Measurements from ENCODE around the gene HPGDS. TPM values are rescaled to one million over a fixed set of nuclear protein-coding genes. Genes with fewer than 3 reads are reported as not detected.
"Not testable (repeated sequence)": the region's sequence is repeated elsewhere in the genome, so short reads cannot be mapped to it uniquely, and the experiment has no call there.

HPGDS gene
- total RNA-seq, 1 experiment from 2014 or later, result not detected

GRCh38 chr4:94325835-94326234, 16.8 kb downstream of the HPGDS start:
- no peak for TF ChIP-seq EZH2 (IDR thresholded peaks at IDR 0.05; ENCODE audit: low read length, unreplicated experiment)
- TF ChIP-seq CTCF (conservative IDR thresholded peaks at IDR 0.05; ENCODE audit: low read depth, low read length), result no peak
- TF ChIP-seq EZH2phosphoT487 (IDR thresholded peaks at IDR 0.05; ENCODE audit: borderline replicate concordance, low read length), result no peak
- ATAC-seq, result no peak
- no peak for DNase-seq

GRCh38 chr4:94319927-94320326, 22.7 kb downstream of the HPGDS start:
- H3K4me1 ChIP-seq (ENCODE audit: insufficient read depth, low read length); POLR2A ChIA-PET (ENCODE audit: unreplicated experiment); H3F3A ChIP-seq (ENCODE audit: low read length, unreplicated experiment); DNase-seq; H3K4me3 ChIP-seq (ENCODE audit: low read length); intact Hi-C loops (cut with micrococcal nuclease); H3K79me2 ChIP-seq (ENCODE audit: low read length); ATAC-seq; CTCF ChIA-PET; H3K9me3 ChIP-seq (ENCODE audit: low read length); BruUV-seq (replicated peaks); H3K9ac ChIP-seq (ENCODE audit: low read length); H3K4me2 ChIP-seq (ENCODE audit: low read length); H3K27me3 ChIP-seq (ENCODE audit: low read length); H4K20me1 ChIP-seq (ENCODE audit: low read length); H2AFZ ChIP-seq (ENCODE audit: low read length); H3K9me2 ChIP-seq (replicated peaks; ENCODE audit: low read length); H3K36me3 ChIP-seq (ENCODE audit: low read depth, low read length); H3K27ac ChIP-seq (ENCODE audit: low read length): not testable (repeated sequence)

More at GRCh38 chr4:94325835-94326234, 16.8 kb downstream of the HPGDS start:
- ChIA-PET POLR2A (ENCODE audit: unreplicated experiment) (no interaction called here), CTCF (no interaction called here)
- Histone ChIP-seq H4K20me1 (ENCODE audit: low read length) (no peaks in the 10 kb centered on the region), H3K79me2 (ENCODE audit: low read length) (no peaks in the 10 kb centered on the region), H3F3A (ENCODE audit: low read length, unreplicated experiment) (no peaks in the 10 kb centered on the region), H3K4me1 (ENCODE audit: insufficient read depth, low read length) (no peaks in the 10 kb centered on the region), H3K36me3 (ENCODE audit: low read depth, low read length) (no peaks in the 10 kb centered on the region), H3K27me3 (ENCODE audit: low read length) (no peaks in the 10 kb centered on the region), H2AFZ (ENCODE audit: low read length) (no peak overlapping the region), H3K4me3 (ENCODE audit: low read length) (no peak overlapping the region), H3K9me2 (replicated peaks; ENCODE audit: low read length) (no peaks in the 10 kb centered on the region), H3K9me3 (ENCODE audit: low read length) (no peaks in the 10 kb centered on the region; the same call in 1 of the 2 replicates), H3K9ac (ENCODE audit: low read length) (no peak overlapping the region), H3K27ac (ENCODE audit: low read length) (no peak overlapping the region), H3K4me2 (ENCODE audit: low read length) (no peak overlapping the region)
- intact Hi-C loops (cut with micrococcal nuclease), result no loop called here
- BruUV-seq (replicated peaks), result no TSS peak

GRCh38 chr4:94307231-94307871, 35.3 kb downstream of the HPGDS start:
- intact Hi-C loops (cut with micrococcal nuclease), result no loop called here
- DNase-seq, result peak; percentile 32
- Histone ChIP-seq H4K20me1 (ENCODE audit: low read length) (no peaks in the 10 kb centered on the region), H3K9me2 (replicated peaks; ENCODE audit: low read length) (no peaks in the 10 kb centered on the region), H3K4me1 (ENCODE audit: insufficient read depth, low read length) (no peaks in the 10 kb centered on the region), H3K27me3 (ENCODE audit: low read length) (no peaks in the 10 kb centered on the region), H3K9me3 (ENCODE audit: low read length) (no peaks in the 10 kb centered on the region), H3K27ac (ENCODE audit: low read length) (no peak overlapping the region), H3K4me2 (ENCODE audit: low read length) (no peak overlapping the region), H2AFZ (ENCODE audit: low read length) (no peak overlapping the region), H3K9ac (ENCODE audit: low read length) (no peak overlapping the region), H3K79me2 (ENCODE audit: low read length) (no peaks in the 10 kb centered on the region), H3K36me3 (ENCODE audit: low read depth, low read length) (no peaks in the 10 kb centered on the region), H3F3A (ENCODE audit: low read length, unreplicated experiment) (no peaks in the 10 kb centered on the region), H3K4me3 (ENCODE audit: low read length) (no peak overlapping the region)
- CTCF ChIA-PET, result no interaction called here
- peak; percentile 22; the same call in 1 of the 2 replicates for ATAC-seq
- POLR2A ChIA-PET (ENCODE audit: unreplicated experiment), result no interaction called here
- BruUV-seq (replicated peaks), result no TSS peak
- TF ChIP-seq EZH2phosphoT487 (IDR thresholded peaks at IDR 0.05; ENCODE audit: borderline replicate concordance, low read length), result no peak
- TF ChIP-seq EZH2 (IDR thresholded peaks at IDR 0.05; ENCODE audit: low read length, unreplicated experiment), result no peak
- no peak for TF ChIP-seq CTCF (conservative IDR thresholded peaks at IDR 0.05; ENCODE audit: low read depth, low read length)
